Endothelial cell (in vitro differentiated cells): ENCODE measurements around the gene MTG1. TPM values are rescaled to one million over a fixed set of nuclear protein-coding genes. Genes with fewer than 3 reads are reported as not detected.

Source experiments
- DNase-seq: peaks from one replicate; pipeline ENCODE4 v3.0.0; 2021; ENCODE audit warnings: low spot score
- H3K27ac Mint-ChIP-seq: one replicate; pipeline ENCODE4 v1.8.0; 2021; ENCODE audit warnings: mixed read lengths, inconsistent platforms; ENCODE audit not compliant: unreplicated experiment
- H3K27me3 Mint-ChIP-seq: one replicate; pipeline ENCODE4 v1.8.0; 2021; ENCODE audit warnings: mild to moderate bottlenecking, moderate library complexity, mixed read lengths, inconsistent platforms; ENCODE audit not compliant: unreplicated experiment
- H3K36me3 Mint-ChIP-seq: one replicate; pipeline ENCODE4 v1.8.0; 2021; ENCODE audit warnings: mild to moderate bottlenecking, low read depth, mixed read lengths, inconsistent platforms; ENCODE audit not compliant: unreplicated experiment
- H3K4me1 Mint-ChIP-seq: one replicate; pipeline ENCODE4 v1.8.0; 2021; ENCODE audit warnings: mild to moderate bottlenecking, mixed read lengths, inconsistent platforms; ENCODE audit not compliant: unreplicated experiment
- H3K4me3 Mint-ChIP-seq: one replicate; pipeline ENCODE4 v1.8.0; 2021; ENCODE audit warnings: mild to moderate bottlenecking, mixed read lengths, inconsistent platforms; ENCODE audit not compliant: unreplicated experiment
- H3K9me3 Mint-ChIP-seq: one replicate; pipeline ENCODE4 v1.8.0; 2021; ENCODE audit warnings: mixed read lengths, inconsistent platforms; ENCODE audit not compliant: unreplicated experiment
- total RNA-seq: library from RNA; stranded (reverse); fragmentation: NEBNext Ultra II Directional; extraction: Animal tissue kit (Norgen Biotek cat#: 25700); gene quantifications from one replicate; pipeline ENCODE4 v1.2.1, GENCODE V29; 2021; ENCODE audit not compliant: unreplicated experiment
- TF ChIP-seq, protein P1 (sequence below): fragments of 200-600 bp; sonication (generic); IDR thresholded peaks from one replicate; pipeline ENCODE4 v1.5.0; 2021; ENCODE audit warnings: antibody characterized with exemption; ENCODE audit not compliant: unreplicated experiment

MTG1 gene
- total RNA-seq, 1 donor from 2014 or later = 97.3 TPM

GRCh38 chr10:133418289-133418993 lies 24.5 kb downstream of the MTG1 start:
- Mint-ChIP-seq H3K9me3 (peaks cover 12% of the 10 kb centered on the region), H3K4me1 (no peaks in the 10 kb centered on the region), H3K27ac (no peak overlapping the region), H3K4me3 (no peak overlapping the region), H3K27me3 (peaks cover 16% of the 10 kb centered on the region), H3K36me3 (peaks cover 23% of the 10 kb centered on the region)
- TF ChIP-seq, protein P1, sequence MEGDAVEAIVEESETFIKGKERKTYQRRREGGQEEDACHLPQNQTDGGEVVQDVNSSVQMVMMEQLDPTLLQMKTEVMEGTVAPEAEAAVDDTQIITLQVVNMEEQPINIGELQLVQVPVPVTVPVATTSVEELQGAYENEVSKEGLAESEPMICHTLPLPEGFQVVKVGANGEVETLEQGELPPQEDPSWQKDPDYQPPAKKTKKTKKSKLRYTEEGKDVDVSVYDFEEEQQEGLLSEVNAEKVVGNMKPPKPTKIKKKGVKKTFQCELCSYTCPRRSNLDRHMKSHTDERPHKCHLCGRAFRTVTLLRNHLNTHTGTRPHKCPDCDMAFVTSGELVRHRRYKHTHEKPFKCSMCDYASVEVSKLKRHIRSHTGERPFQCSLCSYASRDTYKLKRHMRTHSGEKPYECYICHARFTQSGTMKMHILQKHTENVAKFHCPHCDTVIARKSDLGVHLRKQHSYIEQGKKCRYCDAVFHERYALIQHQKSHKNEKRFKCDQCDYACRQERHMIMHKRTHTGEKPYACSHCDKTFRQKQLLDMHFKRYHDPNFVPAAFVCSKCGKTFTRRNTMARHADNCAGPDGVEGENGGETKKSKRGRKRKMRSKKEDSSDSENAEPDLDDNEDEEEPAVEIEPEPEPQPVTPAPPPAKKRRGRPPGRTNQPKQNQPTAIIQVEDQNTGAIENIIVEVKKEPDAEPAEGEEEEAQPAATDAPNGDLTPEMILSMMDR = no peak
- DNase-seq = no peak

DNA sequence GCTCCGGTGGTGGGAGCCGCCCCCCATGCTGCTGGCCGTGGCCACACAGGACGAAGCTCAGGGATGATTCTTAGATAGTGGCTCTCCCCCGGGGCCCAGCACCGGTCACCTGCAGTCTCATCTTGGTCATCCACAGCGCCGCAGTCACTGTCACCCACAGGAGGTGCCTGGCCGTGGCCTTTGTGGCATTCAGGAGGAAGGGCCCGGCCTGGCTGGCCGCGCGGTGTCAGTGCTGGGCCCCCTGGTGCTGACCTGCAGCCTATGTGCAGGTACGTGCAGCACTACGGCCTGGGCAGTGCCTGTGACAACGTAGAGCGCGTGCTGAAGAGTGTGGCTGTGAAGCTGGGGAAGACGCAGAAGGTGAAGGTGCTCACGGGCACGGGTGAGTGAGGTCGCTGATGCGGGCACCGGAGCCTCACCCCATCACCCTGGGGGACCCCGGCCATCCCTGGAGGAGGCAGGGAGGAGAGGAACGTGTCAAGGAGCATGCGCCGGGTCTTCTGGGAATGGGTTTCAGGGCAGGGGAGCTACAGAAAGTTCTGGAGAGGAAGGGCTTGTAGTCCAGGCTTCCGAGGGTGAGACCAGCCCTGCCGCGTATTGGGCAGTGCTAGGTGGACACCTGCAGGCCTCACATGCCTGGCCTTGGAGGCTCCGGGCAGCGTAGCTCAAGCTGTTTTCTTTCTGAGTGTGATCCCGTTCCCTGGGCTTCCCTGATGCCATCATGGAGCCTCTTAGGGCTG lies 25.4 kb downstream of the MTG1 start:
- H3K36me3 Mint-ChIP-seq = peaks cover 20% of the 10 kb centered on the region
- H3K27ac Mint-ChIP-seq = no peak overlapping the region
- H3K9me3 Mint-ChIP-seq = peaks cover 12% of the 10 kb centered on the region
- peak overlapping the region; percentile 66 for H3K4me3 Mint-ChIP-seq
- TF ChIP-seq, protein P1 = no peak
- peaks cover 16% of the 10 kb centered on the region for H3K27me3 Mint-ChIP-seq
- no peak for DNase-seq
- no peaks in the 10 kb centered on the region for H3K4me1 Mint-ChIP-seq

DNA sequence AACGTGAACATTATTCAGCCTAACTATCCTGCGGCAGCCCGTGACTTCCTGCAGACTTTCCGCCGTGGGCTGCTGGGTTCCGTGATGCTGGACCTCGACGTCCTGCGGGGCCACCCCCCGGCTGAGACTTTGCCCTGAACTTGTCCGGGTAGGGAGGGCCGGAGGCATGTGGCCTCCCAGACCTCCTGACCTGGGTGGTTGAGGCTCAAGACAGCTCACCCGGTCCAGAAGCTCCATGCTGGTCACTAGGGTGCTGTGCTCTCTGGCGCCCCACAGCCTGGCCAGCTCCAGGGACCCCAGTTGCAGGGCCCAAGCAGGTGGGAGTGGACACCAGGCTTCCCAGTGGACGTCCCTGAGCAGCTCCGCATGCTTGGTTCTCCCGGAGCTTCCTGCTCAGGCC lies 26.1 kb downstream of the MTG1 start:
- no peaks in the 10 kb centered on the region for H3K4me1 Mint-ChIP-seq
- peaks cover 17% of the 10 kb centered on the region for H3K36me3 Mint-ChIP-seq
- H3K9me3 Mint-ChIP-seq = peaks cover 12% of the 10 kb centered on the region
- H3K27ac Mint-ChIP-seq = no peak overlapping the region
- no peak for DNase-seq
- TF ChIP-seq, protein P1 = no peak
- peaks cover 16% of the 10 kb centered on the region for H3K27me3 Mint-ChIP-seq
- H3K4me3 Mint-ChIP-seq = no peak overlapping the region

DNA sequence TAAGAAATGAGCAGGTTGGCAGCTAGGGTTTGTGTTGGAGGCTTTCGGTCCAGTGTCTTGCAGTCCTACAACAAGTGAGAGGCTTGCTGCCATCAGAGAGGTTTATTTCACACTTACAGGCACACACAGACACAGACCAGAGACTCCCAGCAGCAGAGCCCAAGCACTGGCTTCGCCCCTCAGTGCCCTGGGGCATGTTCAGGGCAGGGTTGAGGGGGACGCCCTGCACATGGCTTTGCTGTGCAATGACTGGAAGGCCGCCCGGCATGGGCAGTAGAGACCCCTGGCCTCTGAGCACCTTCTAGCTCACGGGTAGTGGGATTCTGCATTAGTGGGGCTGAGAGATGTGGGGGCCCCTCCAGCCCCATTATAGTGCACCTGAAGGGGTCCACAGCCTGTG lies 26.6 kb downstream of the MTG1 start:
- TF ChIP-seq, protein P1 = no peak
- Mint-ChIP-seq H3K36me3 (peaks cover 11% of the 10 kb centered on the region), H3K4me1 (no peaks in the 10 kb centered on the region), H3K9me3 (peaks cover 6% of the 10 kb centered on the region), H3K27me3 (peaks cover 16% of the 10 kb centered on the region), H3K27ac (no peak overlapping the region), H3K4me3 (no peak overlapping the region)
- DNase-seq = no peak
